Natural killer cell (primary cell): Measurements from ENCODE around the gene TTF1. TPM values are rescaled to one million over a fixed set of nuclear protein-coding genes. Genes with fewer than 3 reads are reported as not detected.

Experiments
- ATAC-seq, 3 donors: fragments of 150-1000 bp in 2 of 3; fragments of 200-7000 bp in 1 of 3; cut with Tn5 transposase; 1 replicate in 1 of 3; 2 replicates in 2 of 3; pipeline ENCODE4 v1.10.0; 2021; ENCODE audit warnings: mild to moderate bottlenecking in 2 of 3, moderate library complexity in 2 of 3
- DNase-seq, 2 donors: peaks; one replicate each; pipeline versions ENCODE4 v3.0.0 to v3.0.0-alpha.2; 2013 to 2021; ENCODE audit warnings: mixed read lengths in 1 of 2
- H3K27ac ChIP-seq: one replicate; pipeline ENCODE4 v1.5.1; 2013; ENCODE audit warnings: mild to moderate bottlenecking, low read length
- H3K27me3 ChIP-seq: one replicate; pipeline ENCODE4 v1.6.1; 2013; ENCODE audit warnings: low read length; ENCODE audit not compliant: control insufficient read depth, insufficient read depth
- H3K36me3 ChIP-seq: one replicate; pipeline ENCODE4 v1.6.1; 2013; ENCODE audit warnings: low read length; ENCODE audit not compliant: control insufficient read depth, insufficient read depth
- H3K4me1 ChIP-seq: one replicate; pipeline ENCODE4 v1.6.1; 2013; ENCODE audit warnings: low read length; ENCODE audit not compliant: control insufficient read depth, insufficient read depth
- H3K4me3 ChIP-seq: one replicate; pipeline ENCODE4 v1.5.1; 2013; ENCODE audit warnings: low read length
- H3K9me3 ChIP-seq: one replicate; pipeline ENCODE4 v1.6.1; 2013; ENCODE audit warnings: low read length; ENCODE audit not compliant: control insufficient read depth, insufficient read depth
- H3K27ac Mint-ChIP-seq, 2 donors: one replicate each; pipeline ENCODE4 v1.8.0; 2022; ENCODE audit warnings: mild to moderate bottlenecking in 2 of 2, mixed read lengths in 2 of 2, moderate library complexity in 1 of 2
- H3K27me3 Mint-ChIP-seq, 2 donors: one replicate each; pipeline ENCODE4 v1.8.0; 2022; ENCODE audit warnings: low read depth in 2 of 2, mixed read lengths in 2 of 2
- H3K36me3 Mint-ChIP-seq: one replicate; pipeline ENCODE4 v1.8.0; 2022; ENCODE audit warnings: mixed read lengths
- H3K4me1 Mint-ChIP-seq, 2 donors: one replicate each; pipeline ENCODE4 v1.8.0; 2022; ENCODE audit warnings: mixed read lengths in 2 of 2
- H3K4me3 Mint-ChIP-seq: one replicate; pipeline ENCODE4 v1.8.0; 2022; ENCODE audit warnings: mild to moderate bottlenecking, moderate library complexity, mixed read lengths
- H3K9me3 Mint-ChIP-seq, 2 donors: one replicate each; pipeline ENCODE4 v1.8.0; 2022; ENCODE audit warnings: mixed read lengths in 2 of 2
- WGBS: methylation state at CpG from one replicate; pipeline ENCODE4 v1.1.7; 2013; ENCODE audit warnings: missing lambda C conversion rate; ENCODE audit not compliant: insufficient coverage; 5-methylcytosine and 5-hydroxymethylcytosine counted together
- intact Hi-C: fragments of 100-400 bp; cut with micrococcal nuclease; formaldehyde crosslinking; loops from one replicate; pipeline ENCODE4 v1.14.2; 2022
- total RNA-seq, 4 donors: library from RNA; stranded (reverse); fragments of 120-200 nt in 1 of 4; gene quantifications; one replicate each; pipeline versions ENCODE4 v1.2.3 to v1.2.4, GENCODE V29; 2013 to 2022
- TF ChIP-seq, protein P1 (sequence below): fragments of 200-600 bp; IDR thresholded peaks from one replicate; pipeline ENCODE4 v1.8.0; 2022; ENCODE audit warnings: antibody characterized with exemption

TTF1 gene, protein sequence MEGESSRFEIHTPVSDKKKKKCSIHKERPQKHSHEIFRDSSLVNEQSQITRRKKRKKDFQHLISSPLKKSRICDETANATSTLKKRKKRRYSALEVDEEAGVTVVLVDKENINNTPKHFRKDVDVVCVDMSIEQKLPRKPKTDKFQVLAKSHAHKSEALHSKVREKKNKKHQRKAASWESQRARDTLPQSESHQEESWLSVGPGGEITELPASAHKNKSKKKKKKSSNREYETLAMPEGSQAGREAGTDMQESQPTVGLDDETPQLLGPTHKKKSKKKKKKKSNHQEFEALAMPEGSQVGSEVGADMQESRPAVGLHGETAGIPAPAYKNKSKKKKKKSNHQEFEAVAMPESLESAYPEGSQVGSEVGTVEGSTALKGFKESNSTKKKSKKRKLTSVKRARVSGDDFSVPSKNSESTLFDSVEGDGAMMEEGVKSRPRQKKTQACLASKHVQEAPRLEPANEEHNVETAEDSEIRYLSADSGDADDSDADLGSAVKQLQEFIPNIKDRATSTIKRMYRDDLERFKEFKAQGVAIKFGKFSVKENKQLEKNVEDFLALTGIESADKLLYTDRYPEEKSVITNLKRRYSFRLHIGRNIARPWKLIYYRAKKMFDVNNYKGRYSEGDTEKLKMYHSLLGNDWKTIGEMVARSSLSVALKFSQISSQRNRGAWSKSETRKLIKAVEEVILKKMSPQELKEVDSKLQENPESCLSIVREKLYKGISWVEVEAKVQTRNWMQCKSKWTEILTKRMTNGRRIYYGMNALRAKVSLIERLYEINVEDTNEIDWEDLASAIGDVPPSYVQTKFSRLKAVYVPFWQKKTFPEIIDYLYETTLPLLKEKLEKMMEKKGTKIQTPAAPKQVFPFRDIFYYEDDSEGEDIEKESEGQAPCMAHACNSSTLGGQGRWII
- total RNA-seq = 10 to 100 TPM; 11.2 to 14.5 (median 12.9) TPM
- total RNA-seq (2013) = 19.2 TPM

DNA sequence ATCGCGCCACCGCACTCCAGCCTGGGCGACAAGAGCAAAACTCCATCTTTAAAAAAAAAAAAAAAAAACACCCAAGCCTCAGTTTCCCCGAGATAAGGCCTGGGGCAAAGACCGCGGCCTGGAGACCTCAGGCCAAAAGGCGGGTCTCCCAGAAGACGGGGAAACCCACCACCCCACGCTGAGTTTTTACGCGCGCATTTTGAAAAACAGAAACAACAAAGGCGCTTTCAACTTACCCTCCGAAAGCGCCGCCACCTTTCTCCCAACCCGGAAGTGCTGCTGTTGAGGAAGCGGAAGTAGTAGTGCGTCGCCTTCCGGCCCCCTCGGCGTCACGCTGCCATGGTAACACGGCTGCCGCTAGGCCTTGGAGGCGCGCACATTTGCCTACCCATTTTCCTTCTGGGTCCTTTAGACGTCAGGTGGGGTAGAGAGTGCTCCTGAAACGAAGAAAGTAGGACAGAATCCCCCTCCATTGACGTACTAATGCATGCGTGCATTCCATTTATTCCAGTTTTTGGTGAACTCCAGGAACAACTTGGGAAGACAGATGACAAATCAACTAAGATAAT, at the start of gene TTF1:
TSS of gene TTF1 (minus strand) at position 287 of the 569 bp plus-strand sequence. CDS start 4,019 bp downstream, outside the sequence.
- Histone ChIP-seq H3K4me1 (peaks cover 43% of the 10 kb centered on the region), H3K9me3 (no peaks in the 10 kb centered on the region), H3K36me3 (peaks cover 8% of the 10 kb centered on the region), H3K27me3 (peaks cover 18% of the 10 kb centered on the region), H3K4me3 (peak within 1 kb of the TSS; percentile 56), H3K27ac (peak within 1 kb of the TSS; percentile 9)
- Mint-ChIP-seq H3K4me1 (peaks cover 49 to 55% of the 10 kb centered on the region in 2 donors), H3K27ac (peak within 1 kb of the TSS; percentile 85 to 94), H3K4me3 (peak within 1 kb of the TSS; percentile 96), H3K36me3 (peaks cover 11% of the 10 kb centered on the region), H3K9me3 (no peaks in the 10 kb centered on the region), H3K27me3 (peaks cover 11 to 16% of the 10 kb centered on the region in 2 donors)
- TF ChIP-seq, protein P1, sequence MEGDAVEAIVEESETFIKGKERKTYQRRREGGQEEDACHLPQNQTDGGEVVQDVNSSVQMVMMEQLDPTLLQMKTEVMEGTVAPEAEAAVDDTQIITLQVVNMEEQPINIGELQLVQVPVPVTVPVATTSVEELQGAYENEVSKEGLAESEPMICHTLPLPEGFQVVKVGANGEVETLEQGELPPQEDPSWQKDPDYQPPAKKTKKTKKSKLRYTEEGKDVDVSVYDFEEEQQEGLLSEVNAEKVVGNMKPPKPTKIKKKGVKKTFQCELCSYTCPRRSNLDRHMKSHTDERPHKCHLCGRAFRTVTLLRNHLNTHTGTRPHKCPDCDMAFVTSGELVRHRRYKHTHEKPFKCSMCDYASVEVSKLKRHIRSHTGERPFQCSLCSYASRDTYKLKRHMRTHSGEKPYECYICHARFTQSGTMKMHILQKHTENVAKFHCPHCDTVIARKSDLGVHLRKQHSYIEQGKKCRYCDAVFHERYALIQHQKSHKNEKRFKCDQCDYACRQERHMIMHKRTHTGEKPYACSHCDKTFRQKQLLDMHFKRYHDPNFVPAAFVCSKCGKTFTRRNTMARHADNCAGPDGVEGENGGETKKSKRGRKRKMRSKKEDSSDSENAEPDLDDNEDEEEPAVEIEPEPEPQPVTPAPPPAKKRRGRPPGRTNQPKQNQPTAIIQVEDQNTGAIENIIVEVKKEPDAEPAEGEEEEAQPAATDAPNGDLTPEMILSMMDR = no peak
- peak; percentile 88 to 98 for DNase-seq
- peak; percentile 86 to 92 (median 91) for ATAC-seq
- intact Hi-C loops = loop anchor here (5.0 to 10.0 kb wide), 2 partner anchors 52 to 496 kb away; partner anchors contain the start of gene SETX
- 1% methylated on average over 33 of the region's 33 CpGs for WGBS

DNA sequence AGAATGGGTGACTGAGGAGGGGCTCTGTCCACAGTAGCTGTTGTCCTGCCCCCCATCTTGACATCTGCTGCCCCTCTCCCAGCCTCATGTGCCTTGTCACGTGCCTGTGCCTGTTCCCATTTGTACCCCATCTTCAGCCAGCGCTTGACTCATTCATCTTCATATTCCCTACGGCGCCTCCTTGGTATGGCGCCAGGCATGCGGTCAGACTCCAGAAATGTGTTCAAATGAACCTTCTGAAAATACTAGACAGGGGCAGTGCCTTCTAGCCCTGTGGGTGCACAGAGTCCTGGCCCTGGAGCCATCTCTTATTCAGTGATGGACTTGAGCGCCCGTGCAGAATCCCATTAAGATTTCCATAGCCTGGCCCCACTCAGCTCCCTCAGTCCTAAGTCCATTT, 49.6 kb upstream of the TTF1 start:
- Histone ChIP-seq H3K9me3 (no peaks in the 10 kb centered on the region), H3K36me3 (no peaks in the 10 kb centered on the region), H3K4me3 (no peak overlapping the region), H3K4me1 (peaks cover 14% of the 10 kb centered on the region), H3K27me3 (peaks cover 16% of the 10 kb centered on the region), H3K27ac (no peak overlapping the region)
- H3K4me1 Mint-ChIP-seq = peaks cover 10 to 16% of the 10 kb centered on the region in 2 donors
- ATAC-seq (no peak), DNase-seq (no peak)
- no peak overlapping the region for H3K4me3 Mint-ChIP-seq
- WGBS = 80% methylated on average over 8 of the region's 8 CpGs
- no peaks in the 10 kb centered on the region for H3K9me3 Mint-ChIP-seq
- intact Hi-C loops = no loop called here
- H3K27me3 Mint-ChIP-seq = peaks cover 46 to 48% of the 10 kb centered on the region in 2 donors
- H3K36me3 Mint-ChIP-seq = no peaks in the 10 kb centered on the region
- TF ChIP-seq, protein P1 = no peak
- no peak overlapping the region for H3K27ac Mint-ChIP-seq

DNA sequence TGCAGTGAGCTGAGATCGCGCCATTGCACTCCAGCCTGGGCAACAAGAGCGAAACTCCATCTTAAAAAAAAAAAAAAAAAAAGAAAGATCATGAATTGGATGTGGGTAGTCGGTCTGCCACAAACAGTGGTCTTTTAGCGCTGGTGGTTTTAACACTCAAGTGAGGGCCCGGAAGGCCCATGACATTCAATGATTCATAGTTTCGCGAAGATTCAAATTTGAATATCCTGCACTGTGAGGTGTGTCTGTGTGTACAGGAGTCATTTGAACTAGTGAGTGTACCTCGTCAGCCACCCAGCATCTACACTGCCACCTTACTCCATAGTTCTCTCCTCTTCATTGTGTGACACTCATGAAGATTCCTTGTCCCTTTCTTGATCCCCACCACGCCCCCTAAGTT, 44.6 kb upstream of the TTF1 start:
- peak overlapping the region; percentile 74 for H3K4me3 Mint-ChIP-seq
- H3K4me3 ChIP-seq = no peak overlapping the region
- H3K27me3 Mint-ChIP-seq = peaks cover 60 to 62% of the 10 kb centered on the region in 2 donors
- no peak overlapping the region for H3K27ac ChIP-seq
- 37% methylated on average over 6 of the region's 10 CpGs for WGBS
- H3K27me3 ChIP-seq = peaks cover 23% of the 10 kb centered on the region
- ATAC-seq (peak; percentile 93 to 99 (median 98)), DNase-seq (peak; percentile 64 to 73)
- H3K9me3 Mint-ChIP-seq = no peaks in the 10 kb centered on the region
- peaks cover 35 to 42% of the 10 kb centered on the region in 2 donors for H3K4me1 Mint-ChIP-seq
- intact Hi-C loops = loop anchor here (1.0 kb wide), 1 partner anchor 36 kb away; no protein-coding TSS in a partner anchor
- H3K4me1 ChIP-seq = peaks cover 27% of the 10 kb centered on the region
- TF ChIP-seq, protein P1 = no peak
- no peaks in the 10 kb centered on the region for H3K9me3 ChIP-seq
- H3K36me3 Mint-ChIP-seq = no peaks in the 10 kb centered on the region
- peak overlapping the region; percentile 51 to 81 for H3K27ac Mint-ChIP-seq
- H3K36me3 ChIP-seq = no peaks in the 10 kb centered on the region
